ENCODE results near the gene MAPKAP1.

GRCh38 chr9:125574126-125574877 is 132.7 kb downstream of the MAPKAP1 start:
- no peak for TF ChIP-seq CTCF (IDR thresholded peaks at IDR 0.05; ENCODE audit: low read depth, low read length, poor library complexity, severe bottlenecking)
- no peak for TF ChIP-seq EZH2phosphoT487 (IDR thresholded peaks at IDR 0.05; ENCODE audit: borderline replicate concordance, low read length)
